CD14-positive monocyte (primary cell): ENCODE measurements around the gene DYNLT3. TPM values are rescaled to one million over a fixed set of nuclear protein-coding genes. Genes with fewer than 3 reads are reported as not detected.

Experiments used
- DNase-seq, 3 donors: peaks; one replicate each; pipeline ENCODE4 v3.0.0-alpha.2; 2011 to 2022
- H2AFZ ChIP-seq: 2 replicates; pipeline ENCODE4 v1.6.0; 2012; ENCODE audit warnings: mild to moderate bottlenecking, low read depth, low read length, inconsistent platforms; ENCODE audit not compliant: insufficient read depth, poor library complexity, severe bottlenecking
- H3K27ac ChIP-seq, 2 donors: 1 replicate in 1 of 2; 2 replicates in 1 of 2; pipeline ENCODE4 v1.5.1; 2012 to 2013; ENCODE audit warnings: low read length in 2 of 2, control low read depth in 1 of 2, inconsistent platforms in 1 of 2, low read depth in 1 of 2, mild to moderate bottlenecking in 1 of 2
- H3K27me3 ChIP-seq, 2 donors: one replicate each; pipeline versions ENCODE4 v1.6.0 to v1.6.1; 2011 to 2013; ENCODE audit warnings: low read length in 2 of 2; ENCODE audit not compliant: control insufficient read depth in 2 of 2, insufficient read depth in 2 of 2
- H3K36me3 ChIP-seq, 2 donors: replicated peaks in 1 of 2; 1 replicate in 1 of 2; 2 replicates in 1 of 2; pipeline versions ENCODE4 v1.5.1 to v1.6.1; 2012 to 2013; ENCODE audit warnings: low read length in 2 of 2, control low read depth in 1 of 2, inconsistent platforms in 1 of 2, mild to moderate bottlenecking in 1 of 2; ENCODE audit not compliant: insufficient read depth in 2 of 2, control insufficient read depth in 1 of 2
- H3K4me1 ChIP-seq, 2 donors: 1 replicate in 1 of 2; 2 replicates in 1 of 2; pipeline versions ENCODE4 v1.5.1 to v1.6.1; 2012 to 2013; ENCODE audit warnings: low read length in 2 of 2, control low read depth in 1 of 2, inconsistent platforms in 1 of 2, mild to moderate bottlenecking in 1 of 2, moderate library complexity in 1 of 2; ENCODE audit not compliant: insufficient read depth in 2 of 2, control insufficient read depth in 1 of 2
- H3K4me2 ChIP-seq: replicated peaks from 2 replicates; pipeline ENCODE3; 2012; ENCODE audit warnings: low read length, moderate library complexity, mild to moderate bottlenecking; ENCODE audit not compliant: poor library complexity, severe bottlenecking; ENCODE audit errors: extremely low read depth
- H3K4me3 ChIP-seq, 3 experiments: fragments of 200-600 bp in 1 of 3; sonication (generic) in 1 of 3; replicated peaks in 1 of 3; 1 replicate in 2 of 3; 2 replicates in 1 of 3; pipeline ENCODE4 v1.5.1; 2011 to 2013; ENCODE audit warnings: low read length in 3 of 3, mild to moderate bottlenecking in 3 of 3, control low read depth in 2 of 3, low read depth in 2 of 3, inconsistent platforms in 1 of 3, moderate library complexity in 1 of 3
- H3K79me2 ChIP-seq: 2 replicates; pipeline ENCODE4 v1.6.0; 2012; ENCODE audit warnings: mild to moderate bottlenecking, control low read depth, inconsistent platforms, low read length, moderate library complexity; ENCODE audit not compliant: insufficient read depth
- H3K9ac ChIP-seq: 2 replicates; pipeline ENCODE4 v1.6.0; 2017; ENCODE audit warnings: low read length, mild to moderate bottlenecking; ENCODE audit not compliant: insufficient read depth, poor library complexity, severe bottlenecking
- H3K9me3 ChIP-seq, 2 donors: replicated peaks in 1 of 2; 1 replicate in 1 of 2; 2 replicates in 1 of 2; pipeline versions ENCODE4 v1.5.1 to v1.6.1; 2012 to 2013; ENCODE audit warnings: low read length in 2 of 2, control low read depth in 1 of 2; ENCODE audit not compliant: control insufficient read depth in 1 of 2, insufficient read depth in 1 of 2
- H4K20me1 ChIP-seq: 2 replicates; pipeline ENCODE4 v1.6.0; 2012; ENCODE audit warnings: mild to moderate bottlenecking, low read length, control low read depth, moderate library complexity; ENCODE audit not compliant: insufficient read depth
- H3K27ac Mint-ChIP-seq, 7 donors: one replicate each; pipeline ENCODE4 v1.8.0; 2020; ENCODE audit warnings: mild to moderate bottlenecking in 7 of 7, mixed read lengths in 7 of 7, moderate library complexity in 6 of 7, inconsistent platforms in 2 of 7
- H3K27me3 Mint-ChIP-seq, 3 donors: one replicate each; pipeline ENCODE4 v1.8.0; 2021 to 2022; ENCODE audit warnings: low read depth in 3 of 3, mild to moderate bottlenecking in 3 of 3, mixed read lengths in 3 of 3, moderate library complexity in 3 of 3, inconsistent platforms in 1 of 3
- H3K36me3 Mint-ChIP-seq, 2 donors: one replicate each; pipeline ENCODE4 v1.8.0; 2020; ENCODE audit warnings: mixed read lengths in 2 of 2, inconsistent platforms in 1 of 2, mild to moderate bottlenecking in 1 of 2
- H3K4me1 Mint-ChIP-seq: one replicate; pipeline ENCODE4 v1.8.0; 2020; ENCODE audit warnings: mild to moderate bottlenecking, mixed read lengths
- H3K4me3 Mint-ChIP-seq, 2 donors: one replicate each; pipeline ENCODE4 v1.8.0; 2020; ENCODE audit warnings: mild to moderate bottlenecking in 2 of 2, mixed read lengths in 2 of 2, moderate library complexity in 1 of 2
- H3K9me3 Mint-ChIP-seq, 7 donors: one replicate each; pipeline ENCODE4 v1.8.0; 2020 to 2022; ENCODE audit warnings: mixed read lengths in 7 of 7, mild to moderate bottlenecking in 6 of 7, moderate library complexity in 6 of 7, inconsistent platforms in 2 of 7
- CTCF ChIP-seq: fragments of 200-600 bp; IDR thresholded peaks from one replicate; pipeline ENCODE4 v1.8.0; 2022; ENCODE audit warnings: antibody characterized with exemption, mild to moderate bottlenecking
- WGBS: methylation state at CpG from one replicate; pipeline ENCODE4 v1.1.5; 2013; ENCODE audit warnings: missing lambda C conversion rate; ENCODE audit not compliant: insufficient coverage; 5-methylcytosine and 5-hydroxymethylcytosine counted together
- intact Hi-C, 2 donors: fragments of 100-400 bp; cut with micrococcal nuclease; formaldehyde crosslinking; loops; one replicate each; pipeline versions ENCODE4 v1.15.0 to v1.15.1; 2023
- polyA plus RNA-seq, 3 donors: library from polyadenylated mRNA; depleted of rRNA in 1 of 3; unstranded in 2 of 3; stranded (reverse) in 1 of 3; fragments of 300-500 nt in 2 of 3; fragments of >200 nt in 1 of 3; fragmentation: Illumina TruSeq in 2 of 3; gene quantifications; 1 replicate in 2 of 3; 2 replicates in 1 of 3; pipeline ENCODE4 v1.2.3, GENCODE V29; 2012 to 2021

DYNLT3 gene
- polyA plus RNA-seq, 3 donors: 9.4 to 21.9 (median 15.2) TPM

- Histone ChIP-seq H3K4me3 (no peak overlapping the region), H2AFZ (no peak overlapping the region), H4K20me1 (no peaks in the 10 kb centered on the region), H3K27ac (no peak overlapping the region), H3K27me3 (peaks cover 0 to 3% of the 10 kb centered on the region in 2 donors), H3K36me3 (no peaks in the 10 kb centered on the region), H3K4me1 (no peaks in the 10 kb centered on the region), H3K9ac (no peak overlapping the region), H3K4me2 (no peak overlapping the region), H3K9me3 (no peaks in the 10 kb centered on the region), H3K79me2 (no peaks in the 10 kb centered on the region)
- Mint-ChIP-seq H3K4me1 (no peaks in the 10 kb centered on the region), H3K36me3 (no peaks in the 10 kb centered on the region), H3K9me3 (peaks cover 0 to 8% (median 4%) of the 10 kb centered on the region in 7 donors), H3K27ac (no peak overlapping the region), H3K4me3 (no peak overlapping the region), H3K27me3 (peaks cover 0 to 4% (median 3%) of the 10 kb centered on the region in 3 donors)
- DNase-seq: peak in 1 of 3 donors; percentile 17
- WGBS: no CpG with 5 or more reads among the region's 4 CpGs
- no peak for TF ChIP-seq CTCF
- intact Hi-C loops: no loop called here
Measured at GRCh38 chrX:37871626-37872302, 24.4 kb upstream of the DYNLT3 start.

- no peaks in the 10 kb centered on the region for H3K4me1 Mint-ChIP-seq
- H3K4me1 ChIP-seq: no peaks in the 10 kb centered on the region
- no peaks in the 10 kb centered on the region for H3K36me3 Mint-ChIP-seq
- no peak overlapping the region for H3K4me2 ChIP-seq
- peak in 1 of 3 donors; percentile 39 for DNase-seq
- WGBS: no CpG with 5 or more reads among the region's 3 CpGs
- H3K36me3 ChIP-seq: no peaks in the 10 kb centered on the region
- H3K27ac Mint-ChIP-seq: no peak overlapping the region
- H2AFZ ChIP-seq: no peak overlapping the region
- peaks cover 0 to 3% of the 10 kb centered on the region in 2 donors for H3K27me3 ChIP-seq
- peaks cover 2 to 10% (median 6%) of the 10 kb centered on the region in 7 donors for H3K9me3 Mint-ChIP-seq
- H3K4me3 Mint-ChIP-seq: no peak overlapping the region
- H3K9me3 ChIP-seq: peaks cover 0 to 4% of the 10 kb centered on the region in 2 donors
- TF ChIP-seq CTCF: no peak
- no peaks in the 10 kb centered on the region for H3K79me2 ChIP-seq
- intact Hi-C loops: no loop called here
- no peak overlapping the region for H3K4me3 ChIP-seq
- H3K27ac ChIP-seq: no peak overlapping the region
- H3K9ac ChIP-seq: no peak overlapping the region
- no peaks in the 10 kb centered on the region for H4K20me1 ChIP-seq
- peaks cover 0 to 9% (median 1%) of the 10 kb centered on the region in 3 donors for H3K27me3 Mint-ChIP-seq
Measured at GRCh38 chrX:37867536-37868153, 20.3 kb upstream of the DYNLT3 start.
